HepG2 (cell line): ENCODE data around the gene NFE2. TPM values are rescaled to one million over a fixed set of nuclear protein-coding genes. Genes with fewer than 3 reads are reported as not detected.
A peak's percentile ranks its signal among the peaks of the same experiment; 100 is the strongest.

Source experiments
- AHDC1 ChIP-seq: sonication (generic); formaldehyde crosslinking; IDR thresholded peaks from 2 replicates; pipeline ENCODE4 v1.5.1; 2020; ENCODE audit warnings: mild to moderate bottlenecking, missing genetic modification reagents, borderline replicate concordance
- ARNT2 ChIP-seq: sonication (generic); formaldehyde crosslinking; IDR thresholded peaks from 2 replicates; pipeline ENCODE4 v1.8.0; 2022; ENCODE audit warnings: mild to moderate bottlenecking, low read depth, missing genetic modification reagents, moderate library complexity
- FOXK1 ChIP-seq: sonication (generic); formaldehyde crosslinking; IDR thresholded peaks from 2 replicates; pipeline ENCODE4 v1.4.0; 2020; ENCODE audit warnings: low read depth, missing genetic modification reagents, borderline replicate concordance
- HNF1B ChIP-seq: sonication (generic); formaldehyde crosslinking; IDR thresholded peaks from 2 replicates; pipeline ENCODE4 v1.5.1; 2020; ENCODE audit warnings: mild to moderate bottlenecking, moderate library complexity, missing genetic modification reagents
- KAT2B ChIP-seq: fragments of 150-350 bp; IDR thresholded peaks from 2 replicates; pipeline ENCODE4 v1.6.1; 2014; ENCODE audit warnings: low read depth, low read length, borderline replicate concordance
- NR2C2 ChIP-seq: sonication (generic); formaldehyde crosslinking; IDR thresholded peaks from 2 replicates; pipeline ENCODE4 v1.4.0; 2020; ENCODE audit warnings: missing genetic modification reagents, mild to moderate bottlenecking, moderate library complexity, borderline replicate concordance
- NRL ChIP-seq: sonication (generic); formaldehyde crosslinking; IDR thresholded peaks from 2 replicates; pipeline ENCODE4 v1.5.0; 2020; ENCODE audit warnings: missing genetic modification reagents, mild to moderate bottlenecking, moderate library complexity, borderline replicate concordance
- SP2 ChIP-seq: sonication (generic); formaldehyde crosslinking; IDR thresholded peaks from 2 replicates; pipeline ENCODE4 v1.5.1; 2020; ENCODE audit warnings: mild to moderate bottlenecking, missing genetic modification reagents
- SPEN ChIP-seq: sonication (generic); formaldehyde crosslinking; IDR thresholded peaks from 2 replicates; pipeline ENCODE4 v1.5.1; 2020; ENCODE audit warnings: low read depth, mild to moderate bottlenecking, missing genetic modification reagents
- SRF ChIP-seq: IDR thresholded peaks from 2 replicates; pipeline ENCODE4 v1.6.1; 2011; ENCODE audit warnings: mild to moderate bottlenecking, low read depth, low read length, moderate library complexity
- UBTF ChIP-seq: sonication (generic); formaldehyde crosslinking; IDR thresholded peaks from 2 replicates; pipeline ENCODE4 v1.4.0; 2020; ENCODE audit warnings: mild to moderate bottlenecking, missing genetic modification reagents
- ZBTB10 ChIP-seq: sonication (generic); formaldehyde crosslinking; IDR thresholded peaks from 2 replicates; pipeline ENCODE4 v1.4.0; 2020; ENCODE audit warnings: missing genetic modification reagents, borderline replicate concordance
- ZNF230 ChIP-seq: sonication (generic); formaldehyde crosslinking; IDR thresholded peaks from 2 replicates; pipeline ENCODE4 v1.4.0; 2020; ENCODE audit warnings: mild to moderate bottlenecking, missing genetic modification reagents
- ZNF550 ChIP-seq: sonication (generic); formaldehyde crosslinking; IDR thresholded peaks from 2 replicates; pipeline ENCODE4 v1.4.0; 2020; ENCODE audit warnings: mild to moderate bottlenecking, missing genetic modification reagents, borderline replicate concordance
- ZNF616 ChIP-seq: sonication (generic); formaldehyde crosslinking; IDR thresholded peaks from 2 replicates; pipeline ENCODE4 v1.5.0; 2020; ENCODE audit warnings: low read depth, mild to moderate bottlenecking, missing genetic modification reagents
- polyA plus RNA-seq, 8 experiments: library from polyadenylated mRNA; depleted of rRNA in 3 of 8; stranded (reverse) in 7 of 8; unstranded in 1 of 8; fragments of >200 nt; fragmentation: Illumina TruSeq in 4 of 8; extraction: Trizol in 4 of 8; gene quantifications; 2 replicates each; pipeline versions ENCODE4 v1.2.1 to v1.2.3, GENCODE V29; 2011 to 2016; ENCODE audit warnings: low read depth in 4 of 8, missing spikeins in 1 of 8, mixed read lengths in 1 of 8; ENCODE audit not compliant: insufficient read depth in 1 of 8
- total RNA-seq, 5 experiments: library from RNA; depleted of rRNA; stranded (reverse); fragments of >200 nt; fragmentation: Illumina TruSeq; extraction: Trizol; gene quantifications; 2 replicates each; pipeline ENCODE4 v1.2.3, GENCODE V29; 2016; ENCODE audit warnings: low read depth in 1 of 5

NFE2 gene
- total and polyA plus RNA-seq, 2 of the 13 experiments (the other 11 are each of a cell fraction or from before 2014, with no cell fraction given), result 4.5 to 7.8 TPM

- peak; percentile 87 for TF ChIP-seq HNF1B (CRISPR knock-in tag)
- no peak for TF ChIP-seq ZNF550 (CRISPR knock-in tag)
- no peak for TF ChIP-seq UBTF (CRISPR knock-in tag)
- TF ChIP-seq KAT2B, result no peak
- TF ChIP-seq ARNT2 (CRISPR knock-in tag), result peak; percentile 42; the same call in 1 of the 2 replicates
- no peak for TF ChIP-seq NRL (CRISPR knock-in tag)
- no peak for TF ChIP-seq ZNF616 (CRISPR knock-in tag)
- peak; percentile 32; the same call in 1 of the 2 replicates for TF ChIP-seq SP2 (CRISPR knock-in tag)
- no peak for TF ChIP-seq SRF
- peak; percentile 65; the same call in 1 of the 2 replicates for TF ChIP-seq AHDC1
- TF ChIP-seq ZBTB10, result no peak; the same call in 1 of the 2 replicates
- no peak; the same call in 1 of the 2 replicates for TF ChIP-seq FOXK1 (CRISPR knock-in tag)
- 0 out of 2 replicates have a peak, but pooled peaks have one; percentile 20 for TF ChIP-seq SPEN (CRISPR knock-in tag)
- 0 out of 2 replicates have a peak, but pooled peaks have one; percentile 37 for TF ChIP-seq ZNF230 (CRISPR knock-in tag)
- peak; percentile 95 for TF ChIP-seq NR2C2 (CRISPR knock-in tag)
Observed at GRCh38 chr12:54294152-54294952, 6.5 kb downstream of the NFE2 start (continued).
